Muscle of leg (tissue), 11 donors: ENCODE results near the gene SATB1. TPM values are rescaled to one million over a fixed set of nuclear protein-coding genes. Genes with fewer than 3 reads are reported as not detected.
"Not testable (repeated sequence)": the region's sequence is repeated elsewhere in the genome, so short reads cannot be mapped to it uniquely, and the experiment has no call there.

Experiments
- DNase-seq: peaks from one replicate; pipeline ENCODE4 v3.0.0; 2013
- H3K27ac ChIP-seq: one replicate; pipeline ENCODE4 v1.5.1; 2013; ENCODE audit warnings: mild to moderate bottlenecking, low read length, control low read depth
- H3K27me3 ChIP-seq: one replicate; pipeline ENCODE4 v1.6.1; 2013; ENCODE audit warnings: low read length; ENCODE audit not compliant: control insufficient read depth, insufficient read depth
- H3K36me3 ChIP-seq: one replicate; pipeline ENCODE4 v1.6.1; 2013; ENCODE audit warnings: low read length; ENCODE audit not compliant: control insufficient read depth, insufficient read depth
- H3K4me1 ChIP-seq: one replicate; pipeline ENCODE4 v1.6.1; 2013; ENCODE audit warnings: low read length; ENCODE audit not compliant: control insufficient read depth, insufficient read depth
- H3K4me3 ChIP-seq: one replicate; pipeline ENCODE4 v1.5.1; 2013; ENCODE audit warnings: low read length, control low read depth
- H3K9me3 ChIP-seq: replicated peaks from 2 replicates; pipeline ENCODE4 v1.6.1; 2013; ENCODE audit warnings: low read depth, low read length; ENCODE audit not compliant: control insufficient read depth
- WGBS: methylation state at CpG from one replicate; pipeline ENCODE4 v1.1.5; 2013; ENCODE audit warnings: missing lambda C conversion rate; ENCODE audit not compliant: insufficient coverage; 5-methylcytosine and 5-hydroxymethylcytosine counted together
- polyA plus RNA-seq, 8 donors: library from polyadenylated mRNA; unstranded; fragments of 120-200 nt; gene quantifications; one replicate each; pipeline versions ENCODE4 v1.2.1 to v1.2.3, GENCODE V29; 2013; ENCODE audit warnings: inconsistent platforms in 1 of 8, low replicate concordance in 1 of 8; ENCODE audit not compliant: insufficient read length in 8 of 8, insufficient read depth in 1 of 8
- total RNA-seq: library from RNA; stranded (reverse); fragments of 120-200 nt; gene quantifications from one replicate; pipeline ENCODE4 v1.2.4, GENCODE V29; 2013

The SATB1 gene
- total and polyA plus RNA-seq, 9 donors: 29.0 to 39.0 (median 34.6) TPM

GRCh38 chr3:18343809-18344208 lies 81.3 kb downstream of the SATB1 start:
- Histone ChIP-seq H3K4me3 (no peak overlapping the region), H3K27ac (no peak overlapping the region), H3K4me1 (no peaks in the 10 kb centered on the region), H3K9me3 (no peaks in the 10 kb centered on the region), H3K36me3 (no peaks in the 10 kb centered on the region), H3K27me3 (no peaks in the 10 kb centered on the region)
- no peak for DNase-seq
- no CpG with 5 or more reads among the region's 2 CpGs for WGBS

DNA sequence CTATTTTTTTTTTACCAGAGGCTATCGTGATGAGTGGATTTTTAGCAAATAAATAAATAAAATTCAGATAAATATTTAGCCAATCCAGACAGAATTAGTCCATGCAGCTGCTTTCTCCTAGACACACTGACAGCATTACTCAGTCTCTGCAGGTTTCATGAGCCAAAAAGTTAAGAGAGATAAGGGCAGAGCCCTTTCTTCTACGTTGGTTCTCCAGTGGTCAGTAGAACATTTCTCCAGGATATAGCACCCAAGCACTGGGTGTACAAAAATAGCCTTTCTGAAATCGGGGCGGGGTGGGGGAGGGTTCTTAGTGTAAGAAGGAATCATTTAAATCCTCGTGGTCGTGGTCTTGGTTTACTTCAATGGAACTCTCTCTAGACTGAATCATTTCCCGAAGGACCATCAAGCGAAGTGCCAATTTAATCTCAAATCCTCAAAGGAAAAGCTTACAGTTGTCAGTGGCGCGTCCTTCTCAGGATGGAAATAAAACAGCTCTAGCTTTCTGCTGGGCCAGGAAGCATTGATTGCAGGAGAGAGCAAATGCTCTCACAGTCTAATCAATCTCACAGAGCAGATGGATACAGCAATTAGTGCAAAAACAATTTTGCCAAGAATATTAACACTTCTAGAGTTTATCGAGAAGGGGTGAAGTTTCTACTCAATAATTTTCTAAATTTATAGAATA lies 86.2 kb downstream of the SATB1 start:
- no peak overlapping the region for H3K4me3 ChIP-seq
- H3K9me3 ChIP-seq: no peaks in the 10 kb centered on the region
- H3K27ac ChIP-seq: no peak overlapping the region
- no peaks in the 10 kb centered on the region for H3K36me3 ChIP-seq
- no peaks in the 10 kb centered on the region for H3K4me1 ChIP-seq
- 66% methylated on average over 3 of the region's 11 CpGs for WGBS
- no peaks in the 10 kb centered on the region for H3K27me3 ChIP-seq
- no peak for DNase-seq

DNA sequence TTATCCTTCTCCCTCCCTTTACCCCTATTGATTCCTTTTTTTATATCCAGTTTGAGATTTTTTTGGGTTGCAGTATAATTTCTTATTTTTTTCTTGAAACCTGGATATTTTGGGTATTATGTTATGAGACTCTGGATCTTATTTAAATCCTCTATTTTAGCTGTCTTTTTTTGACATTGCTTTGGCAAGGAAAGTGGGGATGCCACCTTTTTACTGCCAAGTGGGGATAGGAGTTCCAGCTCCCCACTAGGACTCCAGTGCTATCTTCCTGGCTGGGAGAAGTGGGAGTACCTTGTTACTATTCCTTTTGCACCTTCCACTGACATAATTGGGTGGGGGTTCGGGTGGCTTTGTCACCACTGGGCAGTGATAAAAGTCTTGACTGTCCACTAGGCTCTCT lies 87.9 kb downstream of the SATB1 start:
- no peak for DNase-seq
- Histone ChIP-seq H3K36me3 (no peaks in the 10 kb centered on the region), H3K27ac (no peak overlapping the region), H3K4me1 (no peaks in the 10 kb centered on the region), H3K4me3 (no peak overlapping the region), H3K27me3 (no peaks in the 10 kb centered on the region), H3K9me3 (no peaks in the 10 kb centered on the region)
- no CpG with 5 or more reads among the region's 1 CpG for WGBS

GRCh38 chr3:18334837-18335601 lies 90.1 kb downstream of the SATB1 start:
- no peak for DNase-seq
- no peaks in the 10 kb centered on the region for H3K9me3 ChIP-seq
- H3K27ac ChIP-seq: no peak overlapping the region
- H3K27me3 ChIP-seq: no peaks in the 10 kb centered on the region
- H3K4me1 ChIP-seq: no peaks in the 10 kb centered on the region
- no peaks in the 10 kb centered on the region for H3K36me3 ChIP-seq
- H3K4me3 ChIP-seq: no peak overlapping the region

- 78% methylated on average over 14 of the region's 25 CpGs for WGBS
- H3K4me3 ChIP-seq, H3K27ac ChIP-seq, H3K27me3 ChIP-seq, H3K9me3 ChIP-seq, DNase-seq, H3K36me3 ChIP-seq, H3K4me1 ChIP-seq: not testable (repeated sequence)
Measured at GRCh38 chr3:18330772-18331441, 94.2 kb downstream of the SATB1 start.

- no peak for DNase-seq
- 61% methylated on average over 4 of the region's 5 CpGs for WGBS
Measured at GRCh38 chr3:18308096-18308650, 117.0 kb downstream of the SATB1 start.

DNA sequence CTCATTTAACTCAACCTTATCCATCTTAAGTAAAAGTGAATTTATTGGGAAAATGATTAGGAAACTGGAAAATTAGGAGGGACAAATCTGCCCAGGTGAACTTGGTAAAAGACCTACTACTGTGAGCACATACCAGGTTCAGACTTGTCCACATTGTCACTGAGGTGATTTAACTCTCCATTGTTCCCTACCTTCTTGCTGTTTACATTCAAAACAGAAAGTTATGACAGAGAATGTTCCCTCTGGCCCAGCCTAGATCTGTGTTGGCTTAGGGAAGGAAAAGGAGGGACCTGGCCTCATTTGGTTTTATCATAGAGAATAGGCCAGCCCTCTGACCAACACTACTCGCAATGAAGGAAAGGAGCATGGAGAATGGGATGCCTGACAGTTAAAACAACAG lies 117.6 kb downstream of the SATB1 start:
- no CpG with 5 or more reads among the region's 1 CpG for WGBS
- H3K27me3 ChIP-seq: no peaks in the 10 kb centered on the region

More at GRCh38 chr3:18308096-18308650, 117.0 kb downstream of the SATB1 start:
- H3K9me3 ChIP-seq: no peaks in the 10 kb centered on the region
- H3K4me1 ChIP-seq: no peaks in the 10 kb centered on the region
- H3K27ac ChIP-seq: no peak overlapping the region
- no peak overlapping the region for H3K4me3 ChIP-seq
- H3K36me3 ChIP-seq: no peaks in the 10 kb centered on the region
- H3K27me3 ChIP-seq: no peaks in the 10 kb centered on the region

DNA sequence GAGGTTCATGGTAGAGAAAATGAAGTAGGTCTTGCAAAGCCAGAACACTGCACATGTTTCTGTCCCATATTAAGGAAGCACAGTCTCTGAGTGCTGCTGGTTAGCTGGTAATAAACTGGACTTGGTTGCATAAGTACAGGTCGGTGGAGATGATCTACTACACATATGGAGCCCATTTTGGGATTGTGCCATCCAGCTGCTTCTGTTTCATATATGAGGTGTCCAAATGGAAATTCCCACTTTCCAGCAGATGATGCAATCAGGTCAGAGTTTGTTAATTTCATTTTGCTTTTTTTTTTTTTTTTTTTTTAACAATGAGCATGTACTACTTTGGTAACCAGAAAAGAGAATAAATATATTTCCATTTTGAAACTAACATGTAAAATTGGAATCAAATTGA lies 122.6 kb downstream of the SATB1 start:
- peak; percentile 84 for DNase-seq
- H3K4me1 ChIP-seq: no peaks in the 10 kb centered on the region
- no peaks in the 10 kb centered on the region for H3K9me3 ChIP-seq
- no peaks in the 10 kb centered on the region for H3K36me3 ChIP-seq
- no peak overlapping the region for H3K4me3 ChIP-seq
- no peak overlapping the region for H3K27ac ChIP-seq
- no CpG with 5 or more reads among the region's 1 CpG for WGBS
- H3K27me3 ChIP-seq: no peaks in the 10 kb centered on the region

More for the DNA sequence above, 117.6 kb downstream of the SATB1 start:
- DNase-seq: no peak
- Histone ChIP-seq H3K9me3 (no peaks in the 10 kb centered on the region), H3K4me1 (no peaks in the 10 kb centered on the region), H3K4me3 (no peak overlapping the region), H3K36me3 (no peaks in the 10 kb centered on the region), H3K27ac (no peak overlapping the region)

DNA sequence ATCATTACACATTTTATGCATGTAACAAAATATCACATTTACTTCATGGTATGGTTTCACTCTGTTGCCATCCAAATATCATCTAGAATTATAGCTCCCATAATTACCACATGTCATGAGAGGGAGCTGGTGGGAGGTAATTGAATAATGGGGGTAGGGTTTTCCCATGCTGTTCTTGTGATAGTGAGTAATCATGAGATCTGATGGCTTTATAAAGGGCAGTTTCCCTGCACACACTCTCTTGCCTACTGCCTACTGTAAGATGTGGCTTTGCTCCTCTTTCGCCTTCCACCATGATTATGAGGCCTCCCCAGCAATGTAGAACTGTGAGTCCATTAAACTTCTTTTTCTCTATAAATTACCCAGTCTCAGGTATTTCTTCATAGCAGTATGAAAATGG lies 123.4 kb downstream of the SATB1 start:
- no peaks in the 10 kb centered on the region for H3K9me3 ChIP-seq
- H3K4me3 ChIP-seq: no peak overlapping the region
- no CpG with 5 or more reads among the region's 1 CpG for WGBS
- no peaks in the 10 kb centered on the region for H3K4me1 ChIP-seq
- H3K36me3 ChIP-seq: no peaks in the 10 kb centered on the region
- no peak for DNase-seq
- no peak overlapping the region for H3K27ac ChIP-seq
- no peaks in the 10 kb centered on the region for H3K27me3 ChIP-seq

DNA sequence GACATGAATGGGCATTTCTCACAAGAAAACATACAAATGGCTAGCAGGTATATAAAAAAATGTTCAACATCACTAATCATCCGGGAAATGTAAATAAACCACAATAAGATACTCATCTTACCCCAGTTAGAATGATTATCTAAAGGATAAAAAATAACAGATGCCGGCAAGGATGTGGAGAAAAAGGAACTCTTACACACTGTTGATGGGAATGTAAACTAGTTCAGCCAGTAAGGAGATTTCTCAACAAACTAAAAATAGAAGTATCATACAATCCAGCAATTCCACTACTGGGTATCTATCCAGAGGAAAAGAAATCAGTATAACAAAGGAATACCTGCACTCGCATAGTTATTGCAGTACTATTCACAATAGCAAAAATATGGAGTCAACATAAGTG lies 124.2 kb downstream of the SATB1 start:
- no peaks in the 10 kb centered on the region for H3K4me1 ChIP-seq
- H3K36me3 ChIP-seq: no peaks in the 10 kb centered on the region
- H3K4me3 ChIP-seq: no peak overlapping the region
- no peaks in the 10 kb centered on the region for H3K27me3 ChIP-seq
- DNase-seq: no peak
- no CpG with 5 or more reads among the region's 3 CpGs for WGBS
- H3K9me3 ChIP-seq: no peaks in the 10 kb centered on the region
- H3K27ac ChIP-seq: no peak overlapping the region
